Esophagus (tissue), 2 donors: ENCODE measurements around the gene TMPRSS11A. TPM values are rescaled to one million over a fixed set of nuclear protein-coding genes. Genes with fewer than 3 reads are reported as not detected.

Experiments used
- H3K27ac ChIP-seq, 2 donors: one replicate each; pipeline ENCODE4 v1.5.1; 2013; ENCODE audit warnings: low read depth in 2 of 2, mild to moderate bottlenecking in 2 of 2, inconsistent platforms in 1 of 2, low read length in 1 of 2, moderate library complexity in 1 of 2
- H3K27me3 ChIP-seq, 2 donors: one replicate each; pipeline ENCODE4 v1.6.1; 2013; ENCODE audit warnings: low read length in 2 of 2, control low read depth in 1 of 2, mild to moderate bottlenecking in 1 of 2; ENCODE audit not compliant: insufficient read depth in 2 of 2, control insufficient read depth in 1 of 2
- H3K36me3 ChIP-seq, 2 donors: one replicate each; pipeline ENCODE4 v1.6.1; 2013; ENCODE audit warnings: low read length in 1 of 2; ENCODE audit not compliant: control insufficient read depth in 2 of 2, insufficient read depth in 2 of 2
- H3K4me1 ChIP-seq, 2 donors: one replicate each; pipeline ENCODE4 v1.6.1; 2013; ENCODE audit warnings: low read length in 1 of 2; ENCODE audit not compliant: control insufficient read depth in 2 of 2, insufficient read depth in 2 of 2
- H3K4me3 ChIP-seq, 2 donors: one replicate each; pipeline ENCODE4 v1.5.1; 2013; ENCODE audit warnings: low read length in 2 of 2, mild to moderate bottlenecking in 2 of 2, low read depth in 1 of 2, moderate library complexity in 1 of 2
- H3K9me3 ChIP-seq, 2 donors: one replicate each; pipeline ENCODE4 v1.6.1; 2013; ENCODE audit warnings: mild to moderate bottlenecking in 2 of 2, low read depth in 1 of 2, low read length in 1 of 2, moderate library complexity in 1 of 2; ENCODE audit not compliant: control insufficient read depth in 2 of 2, insufficient read depth in 1 of 2
- WGBS, 2 donors: extraction: QIAGEN DNeasy Blood & Tissue Kit; methylation state at CpG; one replicate each; pipeline ENCODE4 v1.1.7; 2013; 5-methylcytosine and 5-hydroxymethylcytosine counted together
- polyA plus RNA-seq, 2 donors: library from polyadenylated mRNA; stranded (reverse); fragments of 200-250 nt; gene quantifications; one replicate each; pipeline ENCODE4 v1.2.3, GENCODE V29; 2013
- donor health status: healthy with polysubstance abuse.
- donor health status: Bipolar disorder and iron deficiency.

TMPRSS11A gene
- polyA plus RNA-seq, 2 donors, result 57.7 to 64.5 TPM

- no peaks in the 10 kb centered on the region for H3K27me3 ChIP-seq
- H3K4me1 ChIP-seq, result peaks cover 0 to 8% of the 10 kb centered on the region in 2 donors
- WGBS, 2 donors, result 90 to 93% methylated on average over 7 of the region's 7 CpGs
- peaks cover 5% of the 10 kb centered on the region in 2 donors for H3K36me3 ChIP-seq
- no peak overlapping the region for H3K4me3 ChIP-seq
- no peak overlapping the region for H3K27ac ChIP-seq
- peaks cover 2 to 4% of the 10 kb centered on the region in 2 donors for H3K9me3 ChIP-seq
Observed at GRCh38 chr4:67926485-67926884, 36.8 kb downstream of the TMPRSS11A start.

- peaks cover 5% of the 10 kb centered on the region in 2 donors for H3K36me3 ChIP-seq
- H3K4me1 ChIP-seq, result peaks cover 0 to 8% of the 10 kb centered on the region in 2 donors
- 46 to 51% methylated on average over 4 of the region's 4 CpGs for WGBS, 2 donors
- no peak overlapping the region for H3K4me3 ChIP-seq
- no peak overlapping the region for H3K27ac ChIP-seq
- H3K9me3 ChIP-seq, result peaks cover 2 to 4% of the 10 kb centered on the region in 2 donors
- H3K27me3 ChIP-seq, result no peaks in the 10 kb centered on the region
Observed at GRCh38 chr4:67922697-67923096, 40.6 kb downstream of the TMPRSS11A start.

GRCh38 chr4:67918428-67918827 is 44.9 kb downstream of the TMPRSS11A start:
- Histone ChIP-seq H3K27ac (no peak overlapping the region), H3K36me3 (peaks cover 0 to 2% of the 10 kb centered on the region in 2 donors), H3K4me3 (no peak overlapping the region), H3K27me3 (no peaks in the 10 kb centered on the region), H3K4me1 (no peaks in the 10 kb centered on the region), H3K9me3 (no peaks in the 10 kb centered on the region)

- H3K27ac ChIP-seq, result no peak overlapping the region
- H3K36me3 ChIP-seq, result peaks cover 0 to 2% of the 10 kb centered on the region in 2 donors
- no peaks in the 10 kb centered on the region for H3K4me1 ChIP-seq
- H3K4me3 ChIP-seq, result no peak overlapping the region
- no peaks in the 10 kb centered on the region for H3K27me3 ChIP-seq
- no peaks in the 10 kb centered on the region for H3K9me3 ChIP-seq
- WGBS, 2 donors, result 67 to 70% methylated on average over 5 of the region's 5 CpGs
Observed at GRCh38 chr4:67915400-67915966, 47.8 kb downstream of the TMPRSS11A start.

GRCh38 chr4:67912080-67912479 is 51.2 kb downstream of the TMPRSS11A start:
- H3K27me3 ChIP-seq, result no peaks in the 10 kb centered on the region
- no peaks in the 10 kb centered on the region for H3K9me3 ChIP-seq
- no peak overlapping the region for H3K27ac ChIP-seq
- no peak overlapping the region for H3K4me3 ChIP-seq
- WGBS, 2 donors, result 80 to 81% methylated on average over 2 of the region's 2 CpGs
- peaks cover 0 to 2% of the 10 kb centered on the region in 2 donors for H3K36me3 ChIP-seq
- H3K4me1 ChIP-seq, result peaks cover 0 to 6% of the 10 kb centered on the region in 2 donors

GRCh38 chr4:67911638-67912037 is 51.7 kb downstream of the TMPRSS11A start:
- Histone ChIP-seq H3K4me1 (peaks cover 0 to 6% of the 10 kb centered on the region in 2 donors), H3K36me3 (peaks cover 0 to 2% of the 10 kb centered on the region in 2 donors), H3K9me3 (no peaks in the 10 kb centered on the region), H3K27ac (no peak overlapping the region), H3K27me3 (no peaks in the 10 kb centered on the region), H3K4me3 (no peak overlapping the region)
- WGBS, 2 donors, result 60 to 77% methylated on average over 3 of the region's 3 CpGs

GRCh38 chr4:67911141-67911540 is 52.2 kb downstream of the TMPRSS11A start:
- Histone ChIP-seq H3K36me3 (peaks cover 0 to 2% of the 10 kb centered on the region in 2 donors), H3K27me3 (no peaks in the 10 kb centered on the region), H3K4me1 (peaks cover 0 to 6% of the 10 kb centered on the region in 2 donors), H3K9me3 (no peaks in the 10 kb centered on the region), H3K4me3 (no peak overlapping the region), H3K27ac (no peak overlapping the region)
- 59 to 82% methylated on average over 4 of the region's 4 CpGs for WGBS, 2 donors

GRCh38 chr4:67910585-67910905 is 52.7 kb downstream of the TMPRSS11A start:
- Histone ChIP-seq H3K36me3 (peaks cover 0 to 2% of the 10 kb centered on the region in 2 donors), H3K27me3 (no peaks in the 10 kb centered on the region), H3K9me3 (no peaks in the 10 kb centered on the region), H3K4me1 (peaks cover 0 to 6% of the 10 kb centered on the region in 2 donors), H3K4me3 (no peak overlapping the region), H3K27ac (no peak overlapping the region)
- WGBS, 2 donors, result 19% methylated on average over 1 of the region's 1 CpG

GRCh38 chr4:67909905-67910584 is 53.2 kb downstream of the TMPRSS11A start:
- no peak overlapping the region for H3K4me3 ChIP-seq
- peaks cover 0 to 2% of the 10 kb centered on the region in 2 donors for H3K36me3 ChIP-seq
- H3K27ac ChIP-seq, result no peak overlapping the region
- 47 to 63% methylated on average over 6 of the region's 6 CpGs for WGBS, 2 donors
- H3K9me3 ChIP-seq, result no peaks in the 10 kb centered on the region
- H3K4me1 ChIP-seq, result peaks cover 0 to 6% of the 10 kb centered on the region in 2 donors
- H3K27me3 ChIP-seq, result no peaks in the 10 kb centered on the region

- 72 to 79% methylated on average over 4 of the region's 4 CpGs for WGBS, 2 donors
Observed at GRCh38 chr4:67907650-67908049, 55.6 kb downstream of the TMPRSS11A start.

More at GRCh38 chr4:67907650-67908049, 55.6 kb downstream of the TMPRSS11A start:
- no peaks in the 10 kb centered on the region for H3K9me3 ChIP-seq
- H3K4me1 ChIP-seq, result peaks cover 0 to 6% of the 10 kb centered on the region in 2 donors
- H3K27ac ChIP-seq, result peak overlapping the region; percentile 46 to 63
- H3K36me3 ChIP-seq, result no peaks in the 10 kb centered on the region
- H3K4me3 ChIP-seq, result no peak overlapping the region
- H3K27me3 ChIP-seq, result no peaks in the 10 kb centered on the region
